HEK293T (cell line): ENCODE results near the gene IGF1R.

Experiments used
- ARNT ChIP-seq: fragments of 450-650 bp; IDR thresholded peaks from 2 replicates; pipeline ENCODE4 v1.6.1; 2017; ENCODE audit warnings: mild to moderate bottlenecking
- BHLHE40 ChIP-seq: fragments of 450-650 bp; IDR thresholded peaks from 2 replicates; pipeline ENCODE4 v1.6.1; 2016; ENCODE audit warnings: mild to moderate bottlenecking, moderate library complexity, borderline replicate concordance
- ELF4 ChIP-seq: fragments of 450-650 bp; IDR thresholded peaks from 2 replicates; pipeline ENCODE4 v1.6.1; 2017; ENCODE audit warnings: antibody characterized with exemption
- FOXA1 ChIP-seq: fragments of 450-650 bp; IDR thresholded peaks from 2 replicates; pipeline ENCODE4 v1.6.1; 2016; ENCODE audit warnings: mild to moderate bottlenecking
- FOXK2 ChIP-seq: fragments of 450-650 bp; IDR thresholded peaks from 2 replicates; pipeline ENCODE4 v1.6.1; 2016; ENCODE audit warnings: mild to moderate bottlenecking
- FOXM1 ChIP-seq: fragments of 450-650 bp; IDR thresholded peaks from 2 replicates; pipeline ENCODE4 v1.6.1; 2017; ENCODE audit warnings: mild to moderate bottlenecking, borderline replicate concordance
- HDGF ChIP-seq: fragments of 450-650 bp; IDR thresholded peaks from 2 replicates; pipeline ENCODE4 v1.6.1; 2017; ENCODE audit warnings: antibody characterized with exemption, borderline replicate concordance
- L3MBTL2 ChIP-seq: fragments of 450-650 bp; conservative IDR thresholded peaks from 2 replicates; pipeline ENCODE4 v1.6.1; 2016; ENCODE audit warnings: mild to moderate bottlenecking
- SP1 ChIP-seq: fragments of 450-650 bp; IDR thresholded peaks from 2 replicates; pipeline ENCODE4 v1.6.1; 2017
- SUZ12 ChIP-seq: fragments of 450-650 bp; IDR thresholded peaks from 2 replicates; pipeline ENCODE4 v1.6.1; 2016; ENCODE audit warnings: mild to moderate bottlenecking
- TARDBP ChIP-seq: fragments of 450-650 bp; IDR thresholded peaks from 2 replicates; pipeline ENCODE4 v1.6.1; 2016

DNA sequence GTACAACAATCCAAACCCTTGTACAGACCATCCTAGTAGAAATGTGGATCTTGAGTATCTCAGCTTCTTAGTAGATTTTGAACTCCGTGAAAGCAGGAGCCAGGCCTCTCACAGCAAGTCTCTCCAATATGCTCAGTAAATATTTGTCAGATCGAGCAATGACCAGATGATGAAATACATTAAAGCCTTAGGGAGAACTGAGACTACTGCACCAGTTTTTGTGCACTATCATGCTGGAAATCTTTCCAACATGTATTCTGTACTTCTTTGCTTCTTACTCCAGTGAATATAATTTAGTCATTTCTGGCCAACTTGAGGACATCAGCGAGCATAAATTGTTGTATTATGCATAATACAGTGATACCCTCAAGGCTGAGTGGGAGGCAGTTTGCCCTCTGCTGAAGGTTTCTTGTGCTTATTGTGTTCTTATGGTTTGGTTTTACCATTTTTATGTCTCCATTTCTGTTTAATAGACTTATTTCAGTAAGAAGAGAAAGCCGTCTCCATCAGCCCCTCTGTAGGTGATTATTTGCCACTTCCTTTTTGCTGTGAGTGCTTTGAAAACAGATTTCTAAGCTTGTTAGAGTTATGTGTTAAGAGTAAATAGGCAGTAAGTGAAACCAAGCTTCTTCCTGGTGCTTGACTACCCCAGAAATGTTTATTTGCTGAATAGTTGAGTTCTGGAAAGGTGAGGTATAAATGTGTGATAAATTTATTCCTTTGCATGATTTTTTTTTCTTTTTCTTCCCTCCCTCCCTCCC, 212.1 kb downstream of the IGF1R start:
- no peak for TF ChIP-seq FOXK2
- TF ChIP-seq L3MBTL2 = no peak
- TF ChIP-seq ELF4 = no peak
- TF ChIP-seq SP1 = no peak
- no peak for TF ChIP-seq TARDBP
- TF ChIP-seq FOXA1 = no peak
- TF ChIP-seq SUZ12 = no peak
- TF ChIP-seq BHLHE40 = no peak
- no peak for TF ChIP-seq HDGF
- TF ChIP-seq ARNT = no peak
- no peak for TF ChIP-seq FOXM1
